GM19351 (cell line): ENCODE data around the gene PGAM2.
"Not testable (repeated sequence)": the region's sequence is repeated elsewhere in the genome, so short reads cannot be mapped to it uniquely, and the experiment has no call there.

Experiments
- ATAC-seq: cut with Tn5 transposase; IDR thresholded peaks from one replicate; pipeline ENCODE4 v1.9.1; 2021; ENCODE audit warnings: mild to moderate bottlenecking, moderate library complexity; ENCODE audit not compliant: unreplicated experiment

PGAM2 gene

DNA sequence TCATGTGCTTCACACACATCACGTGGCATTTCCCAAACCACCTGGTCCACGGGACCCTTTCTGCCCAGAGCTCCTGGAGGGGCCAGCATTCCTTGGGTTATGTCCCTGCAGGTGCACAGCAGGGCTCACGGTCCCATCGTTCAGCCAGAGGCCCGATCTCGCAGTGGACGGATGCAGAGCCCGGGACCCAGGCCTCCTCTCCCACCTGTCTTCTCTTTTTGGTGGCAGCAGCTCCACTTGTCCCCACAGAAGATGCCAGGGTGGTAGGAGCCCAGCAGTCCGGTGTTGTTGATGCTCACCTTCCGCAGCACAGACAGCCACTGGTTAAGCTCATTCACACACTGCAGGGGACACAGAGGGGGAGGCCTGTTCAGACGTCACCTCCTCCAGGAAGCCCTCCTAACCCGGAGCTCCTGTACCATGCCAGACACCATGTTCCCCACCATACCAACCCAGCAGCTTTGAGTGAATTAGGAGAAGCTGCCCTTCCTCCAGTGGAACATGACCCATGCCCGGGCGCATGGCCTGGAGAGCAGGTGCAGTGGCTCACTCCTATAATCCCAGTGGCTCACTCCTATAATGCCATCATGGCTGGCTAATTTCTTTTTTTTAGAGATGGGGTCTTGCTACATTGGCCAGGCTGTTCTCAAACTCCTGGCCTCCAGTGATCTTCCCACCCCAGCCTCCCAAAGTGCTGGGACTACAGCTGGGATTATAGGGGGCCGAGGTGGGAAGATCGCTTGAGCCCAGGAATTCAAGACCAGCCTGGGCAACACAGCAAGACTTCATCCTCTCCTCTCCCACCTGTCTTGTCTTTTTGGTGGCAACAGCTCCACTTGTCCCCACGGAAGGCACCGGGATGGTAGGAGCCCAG lies 31.2 kb downstream of the PGAM2 start:
- ATAC-seq, result not testable (repeated sequence)

DNA sequence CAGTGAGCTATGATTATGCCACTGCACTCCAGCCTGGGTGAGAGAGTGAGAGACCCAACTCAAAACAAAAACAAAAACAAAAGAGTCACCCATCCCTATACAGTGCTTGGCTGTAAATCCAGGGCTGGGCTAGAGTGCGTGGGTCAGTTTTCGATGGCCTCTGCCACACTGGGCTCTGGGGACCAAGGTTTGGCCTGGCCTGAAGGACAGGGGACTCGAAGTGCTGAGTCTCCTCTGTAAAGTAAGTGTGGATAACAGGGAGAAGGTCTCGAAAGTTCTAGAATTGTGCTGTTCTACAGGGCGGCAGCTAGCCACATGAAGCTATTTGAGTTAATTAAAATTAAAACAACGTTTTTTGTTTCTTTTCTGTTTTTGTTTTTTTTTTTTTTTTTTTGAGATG lies 33.3 kb downstream of the PGAM2 start:
- ATAC-seq, result not testable (repeated sequence)

DNA sequence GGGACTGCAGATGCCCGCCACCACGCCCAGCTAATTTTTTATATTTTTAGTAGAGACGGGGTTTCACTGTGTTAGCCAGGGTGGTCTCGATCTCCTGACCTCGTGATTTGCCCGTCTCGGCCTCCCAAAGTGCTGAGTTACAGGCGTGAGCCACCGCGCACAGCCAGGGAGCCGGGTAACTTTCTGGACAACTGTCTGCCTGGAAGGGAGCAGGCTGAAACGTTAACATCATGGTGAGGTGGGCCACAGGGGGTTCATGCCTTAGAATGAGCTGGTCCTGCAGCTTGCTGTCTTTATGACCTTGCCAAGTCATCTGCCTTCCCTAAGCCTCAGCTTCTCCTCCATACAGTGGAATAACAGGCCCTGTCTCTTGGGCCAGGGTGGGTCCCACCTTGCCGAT lies 34.0 kb downstream of the PGAM2 start:
- ATAC-seq, result not testable (repeated sequence)

DNA sequence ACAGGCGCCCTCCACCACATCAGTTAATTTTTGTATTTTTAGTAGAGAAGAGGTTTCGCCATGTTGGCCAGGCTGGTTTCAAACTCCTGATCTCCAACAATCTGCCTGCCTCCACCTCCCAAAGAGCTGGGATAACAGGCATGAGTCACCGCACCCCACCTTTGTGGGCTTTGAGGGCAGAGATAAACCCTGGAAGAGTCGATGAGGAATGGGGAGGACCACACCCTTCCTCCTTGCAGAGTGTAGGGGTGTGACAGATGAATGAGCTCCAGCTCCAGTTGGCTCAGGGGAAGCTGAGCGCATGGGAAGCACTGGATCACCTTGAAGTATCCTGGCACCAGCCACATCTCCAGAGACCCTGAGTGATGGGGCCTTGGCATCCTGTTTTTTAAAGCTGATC lies 35.3 kb downstream of the PGAM2 start:
- ATAC-seq, result not testable (repeated sequence)

GRCh38 chr7:44029433-44029832 lies 35.9 kb downstream of the PGAM2 start:
- not testable (repeated sequence) for ATAC-seq

DNA sequence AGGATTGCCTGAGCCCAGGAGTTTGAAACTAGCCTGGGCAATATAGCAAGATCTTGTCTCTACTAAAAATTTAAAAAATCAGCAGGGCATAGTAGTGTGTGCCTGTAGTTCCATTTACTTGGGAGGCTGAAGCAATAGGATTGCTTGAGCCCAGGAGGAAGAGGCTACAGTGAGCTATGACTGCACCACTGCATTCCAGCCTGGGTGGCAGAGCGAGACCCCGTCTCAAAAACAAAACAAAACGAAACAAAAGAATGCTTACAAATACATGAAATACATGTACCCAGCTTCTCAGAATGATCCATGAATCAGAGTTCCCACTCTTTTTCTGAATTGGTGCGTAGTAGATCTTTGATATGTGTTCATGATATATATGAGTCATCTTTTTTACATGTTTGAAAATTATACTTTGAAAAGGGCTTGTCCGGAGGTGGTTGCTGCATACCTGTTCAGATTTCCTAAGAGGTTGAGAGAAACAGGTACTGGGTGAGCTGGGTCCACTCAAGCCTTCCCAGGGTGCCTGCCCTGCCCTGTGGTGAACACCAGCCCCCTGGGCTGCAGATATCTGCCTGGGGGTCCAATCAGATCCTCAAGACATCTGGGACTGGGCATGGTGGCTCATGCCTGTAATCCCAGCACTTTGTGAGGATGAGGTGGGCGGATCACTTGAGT lies 42.4 kb downstream of the PGAM2 start:
- not testable (repeated sequence) for ATAC-seq

DNA sequence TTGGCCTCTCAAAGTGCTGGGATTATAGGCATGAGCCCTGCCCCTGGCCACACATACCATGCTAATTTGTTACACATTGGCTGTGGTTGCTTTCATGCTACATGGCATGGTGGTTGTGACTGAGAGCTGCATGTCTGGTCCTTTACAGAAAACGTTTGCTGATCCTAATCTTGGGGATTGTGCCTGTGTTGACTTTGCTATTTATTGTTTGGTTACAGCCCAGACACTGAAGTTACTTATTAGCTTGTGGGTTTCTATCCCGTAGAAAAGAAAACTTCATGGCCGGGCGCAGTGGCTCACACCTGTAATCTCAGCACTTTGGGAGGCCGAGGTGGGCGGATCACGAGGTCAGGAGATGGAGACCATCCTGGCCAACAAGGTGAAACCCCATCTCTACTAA lies 43.3 kb downstream of the PGAM2 start:
- not testable (repeated sequence) for ATAC-seq

- not testable (repeated sequence) for ATAC-seq
Observed at GRCh38 chr7:44019825-44020224, 45.5 kb downstream of the PGAM2 start.

- peak; percentile 93 for ATAC-seq
Observed at GRCh38 chr7:44018857-44019807, 46.2 kb downstream of the PGAM2 start.

DNA sequence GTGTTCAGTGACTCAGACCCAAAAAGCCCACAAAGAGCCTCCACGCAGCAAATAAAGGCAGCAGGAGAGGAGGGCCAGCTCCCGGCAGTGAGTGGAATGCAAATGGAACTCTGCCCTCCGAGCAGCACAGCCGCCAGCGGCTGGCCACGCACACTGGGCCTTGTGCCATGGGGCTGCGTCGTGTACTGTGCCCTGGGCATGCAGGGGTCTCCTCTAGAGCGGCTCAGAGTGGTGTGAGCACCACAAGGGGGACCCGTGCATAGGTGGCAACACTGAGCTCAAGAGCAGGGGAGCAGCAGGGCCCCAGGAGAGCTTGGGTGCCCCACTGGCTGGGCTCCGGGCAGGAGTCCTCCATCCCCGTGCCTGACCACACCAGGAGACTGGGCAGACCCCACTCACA lies 50.3 kb downstream of the PGAM2 start:
- not testable (repeated sequence) for ATAC-seq
